Measurements from ENCODE around the gene IPO13.
A peak's percentile ranks its signal among the peaks of the same experiment; 100 is the strongest.

The IPO13 gene

DNA sequence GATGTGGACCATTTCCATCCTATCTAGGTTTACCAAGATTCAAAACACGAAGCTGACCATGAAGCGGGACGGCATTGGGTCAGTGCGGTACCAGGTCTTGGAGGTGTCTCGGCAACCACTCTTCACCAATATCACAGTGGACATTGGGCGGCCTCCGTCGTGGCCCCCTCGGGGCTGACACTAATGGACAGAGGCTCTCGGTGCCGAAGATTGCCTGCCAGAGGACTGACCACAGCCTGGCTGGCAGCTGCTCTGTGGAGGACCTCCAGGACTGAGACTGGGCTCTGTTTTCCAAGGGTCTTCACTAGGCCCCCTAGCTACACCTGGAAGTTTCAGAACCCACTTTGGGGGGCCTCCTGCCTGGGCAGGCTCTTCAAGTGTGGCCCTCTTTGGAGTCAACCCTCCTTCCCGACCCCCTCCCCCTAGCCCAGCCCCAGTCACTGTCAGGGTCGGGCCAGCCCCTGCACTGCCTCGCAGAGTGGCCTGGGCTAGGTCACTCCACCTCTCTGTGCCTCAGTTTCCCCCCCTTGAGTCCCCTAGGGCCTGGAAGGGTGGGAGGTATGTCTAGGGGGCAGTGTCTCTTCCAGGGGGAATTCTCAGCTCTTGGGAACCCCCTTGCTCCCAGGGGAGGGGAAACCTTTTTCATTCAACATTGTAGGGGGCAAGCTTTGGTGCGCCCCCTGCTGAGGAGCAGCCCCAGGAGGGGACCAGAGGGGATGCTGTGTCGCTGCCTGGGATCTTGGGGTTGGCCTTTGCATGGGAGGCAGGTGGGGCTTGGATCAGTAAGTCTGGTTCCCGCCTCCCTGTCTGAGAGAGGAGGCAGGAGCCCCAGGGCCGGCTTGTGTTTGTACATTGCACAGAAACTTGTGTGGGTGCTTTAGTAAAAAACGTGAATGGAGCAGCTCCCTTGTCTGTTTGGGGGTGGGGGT is 43.8 kb downstream of the IPO13 start:
- Histone ChIP-seq H3K4me2 (peak overlapping the region; percentile 76), H2AFZ (ENCODE audit: low read depth) (peak overlapping the region; percentile 69; the same call in 1 of the 2 replicates), H4K20me1 (ENCODE audit: insufficient read depth) (no peaks in the 10 kb centered on the region), H3K9ac (peak overlapping the region; percentile 45; the same call in 1 of the 2 replicates), H3K36me3 (ENCODE audit: insufficient read depth) (no peaks in the 10 kb centered on the region), H3K79me2 (ENCODE audit: insufficient read depth, low read depth) (no peaks in the 10 kb centered on the region), H3K27ac (peak overlapping the region; percentile 42), H3K4me3 (IDR thresholded peaks at IDR 0.05; ENCODE audit: insufficient read depth, low read depth, low read length) (no peak overlapping the region), H3K27me3 (ENCODE audit: insufficient read depth, low read depth) (no peaks in the 10 kb centered on the region), H3K4me1 (ENCODE audit: low read depth, poor library complexity, severe bottlenecking) (peaks cover 13% of the 10 kb centered on the region)
- TF ChIP-seq, protein P1, sequence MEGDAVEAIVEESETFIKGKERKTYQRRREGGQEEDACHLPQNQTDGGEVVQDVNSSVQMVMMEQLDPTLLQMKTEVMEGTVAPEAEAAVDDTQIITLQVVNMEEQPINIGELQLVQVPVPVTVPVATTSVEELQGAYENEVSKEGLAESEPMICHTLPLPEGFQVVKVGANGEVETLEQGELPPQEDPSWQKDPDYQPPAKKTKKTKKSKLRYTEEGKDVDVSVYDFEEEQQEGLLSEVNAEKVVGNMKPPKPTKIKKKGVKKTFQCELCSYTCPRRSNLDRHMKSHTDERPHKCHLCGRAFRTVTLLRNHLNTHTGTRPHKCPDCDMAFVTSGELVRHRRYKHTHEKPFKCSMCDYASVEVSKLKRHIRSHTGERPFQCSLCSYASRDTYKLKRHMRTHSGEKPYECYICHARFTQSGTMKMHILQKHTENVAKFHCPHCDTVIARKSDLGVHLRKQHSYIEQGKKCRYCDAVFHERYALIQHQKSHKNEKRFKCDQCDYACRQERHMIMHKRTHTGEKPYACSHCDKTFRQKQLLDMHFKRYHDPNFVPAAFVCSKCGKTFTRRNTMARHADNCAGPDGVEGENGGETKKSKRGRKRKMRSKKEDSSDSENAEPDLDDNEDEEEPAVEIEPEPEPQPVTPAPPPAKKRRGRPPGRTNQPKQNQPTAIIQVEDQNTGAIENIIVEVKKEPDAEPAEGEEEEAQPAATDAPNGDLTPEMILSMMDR (conservative IDR thresholded peaks at IDR 0.05; ENCODE audit: low read depth, low read length): no peak

DNA sequence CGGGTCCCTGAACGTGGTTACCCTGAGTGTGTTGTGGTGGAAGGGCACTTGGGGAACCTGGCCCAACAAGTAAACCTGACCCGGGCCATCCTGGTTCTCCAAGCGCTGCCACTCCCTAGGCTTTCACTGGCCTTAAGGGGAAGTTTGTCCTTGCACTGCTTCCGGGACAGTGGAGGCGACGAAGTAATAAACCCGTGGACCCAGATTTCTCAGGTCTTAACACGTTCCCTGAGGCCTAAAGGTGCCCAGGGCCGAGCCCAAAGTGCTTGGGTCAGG is 44.4 kb downstream of the IPO13 start:
- Histone ChIP-seq H3K4me3 (IDR thresholded peaks at IDR 0.05; ENCODE audit: insufficient read depth, low read depth, low read length) (no peak overlapping the region), H3K36me3 (ENCODE audit: insufficient read depth) (no peaks in the 10 kb centered on the region), H3K4me2 (peak overlapping the region; percentile 76), H3K4me1 (ENCODE audit: low read depth, poor library complexity, severe bottlenecking) (peaks cover 13% of the 10 kb centered on the region), H3K27ac (peak overlapping the region; percentile 42), H2AFZ (ENCODE audit: low read depth) (peak overlapping the region; percentile 69), H3K27me3 (ENCODE audit: insufficient read depth, low read depth) (no peaks in the 10 kb centered on the region), H3K79me2 (ENCODE audit: insufficient read depth, low read depth) (no peaks in the 10 kb centered on the region), H4K20me1 (ENCODE audit: insufficient read depth) (no peaks in the 10 kb centered on the region), H3K9ac (peak overlapping the region; percentile 45)
- TF ChIP-seq, protein P1 (conservative IDR thresholded peaks at IDR 0.05; ENCODE audit: low read depth, low read length): no peak

DNA sequence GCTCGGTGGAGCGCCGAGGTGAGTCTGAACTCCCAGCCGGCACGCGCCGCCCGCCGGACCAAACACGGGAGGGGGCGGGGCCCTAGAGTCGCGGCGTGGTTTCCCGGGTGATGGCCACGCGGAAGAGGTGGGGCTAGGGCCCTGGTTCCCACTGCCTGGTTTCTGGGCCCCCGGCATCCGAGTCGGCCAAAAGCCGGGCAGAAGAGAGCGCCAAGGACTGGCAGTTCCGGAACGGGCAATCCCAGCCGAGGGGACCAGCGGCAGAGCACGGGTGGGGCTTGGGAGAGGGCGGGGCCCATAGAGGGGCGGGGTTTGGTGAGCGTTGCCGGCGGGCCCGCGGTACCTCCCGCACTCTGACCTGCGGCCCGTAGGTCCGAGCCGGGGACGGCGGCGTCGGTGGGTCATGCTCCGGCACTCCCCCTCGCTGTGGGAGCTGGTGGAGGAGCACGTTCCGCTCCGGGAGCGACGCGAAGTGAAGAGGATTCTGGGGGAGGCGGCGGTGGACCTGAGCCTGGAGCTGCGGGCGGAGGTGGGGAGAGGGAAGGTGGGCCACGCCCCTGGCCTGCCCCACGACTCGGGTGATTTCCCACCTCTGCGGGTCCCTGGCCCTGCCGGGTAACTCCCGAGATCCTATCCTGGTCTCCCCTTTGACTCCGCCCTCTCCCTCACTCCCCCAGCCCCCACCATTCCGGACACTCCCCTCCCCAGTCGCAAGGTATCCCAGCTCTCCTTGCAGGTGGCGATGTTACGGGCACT is 44.9 kb downstream of the IPO13 start, which contains the start of gene CCDC24:
TSS of gene CCDC24 (plus strand) at position 124 of the 756 bp plus-strand sequence. CDS start at position 404, 280 bp downstream.
- Histone ChIP-seq H3K79me2 (ENCODE audit: insufficient read depth, low read depth) (no peaks in the 10 kb centered on the region), H3K9ac (peak within 1 kb of the TSS; percentile 45), H3K36me3 (ENCODE audit: insufficient read depth) (no peaks in the 10 kb centered on the region), H3K4me1 (ENCODE audit: low read depth, poor library complexity, severe bottlenecking) (peaks cover 13% of the 10 kb centered on the region), H3K4me3 (IDR thresholded peaks at IDR 0.05; ENCODE audit: insufficient read depth, low read depth, low read length) (no peak within 1 kb of the TSS), H4K20me1 (ENCODE audit: insufficient read depth) (no peaks in the 10 kb centered on the region), H3K27ac (peak within 1 kb of the TSS; percentile 42), H2AFZ (ENCODE audit: low read depth) (peak within 1 kb of the TSS; percentile 69), H3K27me3 (ENCODE audit: insufficient read depth, low read depth) (no peaks in the 10 kb centered on the region), H3K4me2 (peak within 1 kb of the TSS; percentile 76)
- TF ChIP-seq, protein P1 (conservative IDR thresholded peaks at IDR 0.05; ENCODE audit: low read depth, low read length): no peak

DNA sequence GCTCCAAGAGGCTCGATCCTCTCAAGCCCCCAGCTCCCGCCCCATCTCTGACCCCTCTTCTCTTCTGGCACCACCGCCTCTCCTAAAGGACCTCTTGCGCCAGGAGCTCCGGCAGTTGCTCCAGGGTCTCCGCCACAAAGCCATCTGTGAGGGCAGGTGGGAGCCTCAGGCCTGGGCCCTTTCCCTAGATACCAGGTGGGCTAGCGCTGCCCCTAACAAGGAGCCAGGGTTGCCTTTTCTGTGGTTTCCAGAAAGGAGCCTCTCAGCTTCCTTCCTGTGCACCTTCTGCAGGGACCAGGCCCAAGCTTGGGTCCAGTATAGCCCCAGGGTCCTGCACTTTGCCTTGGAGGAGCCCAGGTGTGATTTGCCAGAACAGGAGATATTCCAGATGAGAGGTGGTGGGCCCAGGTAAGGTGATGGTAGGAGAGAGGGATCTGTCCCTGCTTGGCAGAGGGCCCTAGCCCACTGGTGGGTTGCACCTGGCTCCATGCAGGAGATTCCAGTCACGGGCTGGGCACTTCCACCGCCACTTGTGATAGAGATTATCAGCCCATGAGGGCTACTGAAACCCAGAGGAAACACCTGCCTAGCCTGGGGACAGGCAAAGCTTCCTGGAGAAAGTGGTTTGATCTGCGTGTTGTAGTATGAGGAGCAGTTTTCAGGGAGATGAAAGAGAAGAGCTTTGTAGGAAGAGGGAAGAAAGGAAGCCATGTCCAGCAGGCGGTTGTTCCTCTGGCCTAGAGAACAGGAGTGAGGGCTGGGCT is 45.7 kb downstream of the IPO13 start:
- H3K79me2 ChIP-seq (ENCODE audit: insufficient read depth, low read depth): no peaks in the 10 kb centered on the region
- H3K27ac ChIP-seq: no peak overlapping the region
- H3K36me3 ChIP-seq (ENCODE audit: insufficient read depth): no peaks in the 10 kb centered on the region
- H3K4me3 ChIP-seq (IDR thresholded peaks at IDR 0.05; ENCODE audit: insufficient read depth, low read depth, low read length): no peak overlapping the region
- no peaks in the 10 kb centered on the region for H3K27me3 ChIP-seq (ENCODE audit: insufficient read depth, low read depth)
- no peaks in the 10 kb centered on the region for H4K20me1 ChIP-seq (ENCODE audit: insufficient read depth)
- H3K9ac ChIP-seq: peak overlapping the region; percentile 45; the same call in 1 of the 2 replicates
- peak overlapping the region; percentile 76 for H3K4me2 ChIP-seq
- H3K4me1 ChIP-seq (ENCODE audit: low read depth, poor library complexity, severe bottlenecking): peaks cover 13% of the 10 kb centered on the region
- peak overlapping the region; percentile 69; the same call in 1 of the 2 replicates for H2AFZ ChIP-seq (ENCODE audit: low read depth)
- TF ChIP-seq, protein P1 (conservative IDR thresholded peaks at IDR 0.05; ENCODE audit: low read depth, low read length): no peak

All from KMS-11 (cell line).